Measurements from ENCODE around the gene RAB8B.

GRCh38 chr15:63172376-63172775 is 17.0 kb upstream of the RAB8B start:
- TF ChIP-seq CTCF (IDR thresholded peaks at IDR 0.05) = no peak
- no peak for TF ChIP-seq POLR2A (IDR thresholded peaks at IDR 0.05)
- no peak for TF ChIP-seq POLR2AphosphoS5 (IDR thresholded peaks at IDR 0.05)

All from breast epithelium (tissue), 3 donors.